ENCODE data around the gene MUC22. TPM values are rescaled to one million over a fixed set of nuclear protein-coding genes. Genes with fewer than 3 reads are reported as not detected.
A peak's percentile ranks its signal among the peaks of the same experiment; 100 is the strongest.

MUC22 gene
- total and polyA plus RNA-seq, 9 donors: not detected

GRCh38 chr6:31055441-31055840, 45.2 kb downstream of the MUC22 start:
- no peaks in the 10 kb centered on the region for H3K9me3 ChIP-seq
- no peak overlapping the region for H3K27ac ChIP-seq
- no peak overlapping the region for H3K4me3 ChIP-seq
- DNase-seq: no peak
- TF ChIP-seq POLR2A (IDR thresholded peaks at IDR 0.05) (no peak), CTCF (IDR thresholded peaks at IDR 0.05) (no peak), EP300 (IDR thresholded peaks at IDR 0.05) (no peak)
- H3K27me3 ChIP-seq: no peaks in the 10 kb centered on the region
- no peaks in the 10 kb centered on the region for H3K36me3 ChIP-seq
- 71 to 78% (median 75%) methylated on average over 4 of the region's 4 CpGs for WGBS, 3 donors
- intact Hi-C loops (cut with DNase I): loop anchor here in 1 of 4 donors (10.0 kb wide), 1 partner anchor 121 kb away; the partner anchor contains the start of gene SFTA2
- no peaks in the 10 kb centered on the region for H3K4me1 ChIP-seq (ENCODE audit: insufficient read depth)

GRCh38 chr6:31057426-31058003, 47.2 kb downstream of the MUC22 start:
- 25 to 29% (median 29%) methylated on average over 4 of the region's 4 CpGs for WGBS, 3 donors
- no peak overlapping the region for H3K4me3 ChIP-seq
- H3K27me3 ChIP-seq: no peaks in the 10 kb centered on the region
- DNase-seq: no peak
- intact Hi-C loops (cut with DNase I): loop anchor here in 1 of 4 donors (10.0 kb wide), 1 partner anchor 123 kb away; the partner anchor contains the start of gene SFTA2
- H3K27ac ChIP-seq: no peak overlapping the region
- TF ChIP-seq POLR2A (IDR thresholded peaks at IDR 0.05): no peak
- no peak for TF ChIP-seq EP300 (IDR thresholded peaks at IDR 0.05)
- no peak for TF ChIP-seq CTCF (IDR thresholded peaks at IDR 0.05)
- H3K4me1 ChIP-seq (ENCODE audit: insufficient read depth): no peaks in the 10 kb centered on the region
- no peaks in the 10 kb centered on the region for H3K9me3 ChIP-seq
- no peaks in the 10 kb centered on the region for H3K36me3 ChIP-seq

GRCh38 chr6:31058128-31058894, 48.0 kb downstream of the MUC22 start:
- Histone ChIP-seq H3K27ac (no peak overlapping the region), H3K4me1 (ENCODE audit: insufficient read depth) (no peaks in the 10 kb centered on the region), H3K9me3 (no peaks in the 10 kb centered on the region), H3K36me3 (no peaks in the 10 kb centered on the region), H3K27me3 (no peaks in the 10 kb centered on the region), H3K4me3 (no peak overlapping the region)
- DNase-seq: no peak
- intact Hi-C loops (cut with DNase I): loop anchor here in 1 of 4 donors (10.0 kb wide), 1 partner anchor 124 kb away; the partner anchor contains the start of gene SFTA2
- 54 to 57% (median 55%) methylated on average over 10 of the region's 10 CpGs for WGBS, 3 donors
- peak in 1 of 3 donors; percentile 12 for TF ChIP-seq CTCF (IDR thresholded peaks at IDR 0.05)
- TF ChIP-seq EP300 (IDR thresholded peaks at IDR 0.05): no peak
- no peak for TF ChIP-seq POLR2A (IDR thresholded peaks at IDR 0.05)

GRCh38 chr6:31060145-31060544, 49.9 kb downstream of the MUC22 start:
- WGBS, 3 donors: 96 to 97% (median 96%) methylated on average over 8 of the region's 8 CpGs
- intact Hi-C loops (cut with DNase I): loop anchor here in 1 of 4 donors (10.0 kb wide), 1 partner anchor 135 kb away; no protein-coding TSS in a partner anchor
- H3K4me3 ChIP-seq: no peak overlapping the region

More at GRCh38 chr6:31060145-31060544, 49.9 kb downstream of the MUC22 start:
- H3K9me3 ChIP-seq: no peaks in the 10 kb centered on the region
- H3K4me1 ChIP-seq (ENCODE audit: insufficient read depth): no peaks in the 10 kb centered on the region
- TF ChIP-seq EP300 (IDR thresholded peaks at IDR 0.05) (no peak), CTCF (IDR thresholded peaks at IDR 0.05) (no peak), POLR2A (IDR thresholded peaks at IDR 0.05) (no peak)
- no peak for DNase-seq
- H3K27ac ChIP-seq: no peak overlapping the region
- no peaks in the 10 kb centered on the region for H3K36me3 ChIP-seq
- no peaks in the 10 kb centered on the region for H3K27me3 ChIP-seq
